HG03469 (cell line): ENCODE measurements around the gene SFI1.
"Not testable (repeated sequence)": the region's sequence is repeated elsewhere in the genome, so short reads cannot be mapped to it uniquely, and the experiment has no call there.

Source experiments
- ATAC-seq: cut with Tn5 transposase; IDR thresholded peaks from one replicate; pipeline ENCODE4 v1.9.1; 2021; ENCODE audit warnings: mild to moderate bottlenecking, moderate library complexity, moderate number of reproducible peaks; ENCODE audit not compliant: unreplicated experiment

Gene SFI1

GRCh38 chr22:31540166-31540565, 43.8 kb downstream of the SFI1 start:
- ATAC-seq: not testable (repeated sequence)

- ATAC-seq: no peak
These were observed 44.6 kb downstream of the SFI1 start for GRCh38 chr22:31540966-31541365.

- no peak for ATAC-seq
These were observed 48.4 kb downstream of the SFI1 start for GRCh38 chr22:31544481-31545480.

GRCh38 chr22:31550871-31551370, 54.6 kb downstream of the SFI1 start:
- ATAC-seq: no peak

GRCh38 chr22:31556627-31557203, 60.4 kb downstream of the SFI1 start:
- no peak for ATAC-seq

GRCh38 chr22:31558546-31558945, 62.2 kb downstream of the SFI1 start:
- ATAC-seq: not testable (repeated sequence)

DNA sequence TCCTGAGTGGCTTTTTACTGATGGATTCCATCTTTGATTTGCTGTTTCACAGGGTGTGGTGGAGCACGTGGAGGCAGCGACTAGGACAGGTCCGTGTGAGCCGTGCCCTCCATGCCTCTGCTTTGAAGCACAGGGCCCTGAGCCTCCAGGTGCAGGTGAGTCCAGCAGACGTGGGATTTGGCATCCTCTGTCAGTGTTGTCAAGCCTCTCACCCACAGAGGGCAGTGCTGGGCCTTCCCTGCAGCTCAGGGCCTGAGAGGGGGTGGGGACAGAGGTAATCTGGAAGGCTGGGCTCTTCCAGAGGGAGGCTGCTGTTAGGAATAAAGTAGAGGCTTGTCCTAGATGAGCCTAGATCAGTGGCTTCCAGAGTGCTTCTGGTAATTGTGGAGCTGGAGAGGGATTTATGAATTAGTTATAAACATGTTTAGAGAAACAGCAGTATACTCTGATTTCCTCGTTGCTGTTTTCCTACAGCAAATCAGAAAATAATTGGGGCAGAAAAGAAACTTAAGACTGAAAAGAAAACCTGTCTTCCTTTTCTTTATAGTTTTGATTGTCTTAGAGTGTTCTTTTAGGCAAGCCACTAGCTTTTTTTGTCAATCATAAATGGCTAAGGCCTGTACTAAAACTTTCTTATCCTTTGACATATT, 65.0 kb downstream of the SFI1 start:
- ATAC-seq: no peak

DNA sequence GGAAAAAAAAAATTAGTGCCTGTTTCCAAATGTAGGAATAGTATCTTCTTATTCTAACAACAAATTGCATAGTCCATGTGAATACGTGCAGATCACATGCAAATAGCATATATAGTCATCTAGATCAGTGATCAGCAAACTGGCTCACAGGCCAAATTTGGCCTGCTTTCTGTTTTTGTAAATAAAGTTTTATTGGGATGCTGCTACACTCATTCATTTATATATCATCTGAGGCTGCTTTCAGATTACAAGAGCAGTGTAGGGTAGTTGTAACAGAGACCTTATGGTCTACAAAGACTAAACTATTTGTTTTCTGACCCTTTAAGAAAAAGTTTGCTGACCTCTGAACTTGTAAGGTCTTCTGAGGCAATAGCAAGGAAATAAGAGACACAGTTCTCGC, 65.6 kb downstream of the SFI1 start:
- no peak for ATAC-seq

DNA sequence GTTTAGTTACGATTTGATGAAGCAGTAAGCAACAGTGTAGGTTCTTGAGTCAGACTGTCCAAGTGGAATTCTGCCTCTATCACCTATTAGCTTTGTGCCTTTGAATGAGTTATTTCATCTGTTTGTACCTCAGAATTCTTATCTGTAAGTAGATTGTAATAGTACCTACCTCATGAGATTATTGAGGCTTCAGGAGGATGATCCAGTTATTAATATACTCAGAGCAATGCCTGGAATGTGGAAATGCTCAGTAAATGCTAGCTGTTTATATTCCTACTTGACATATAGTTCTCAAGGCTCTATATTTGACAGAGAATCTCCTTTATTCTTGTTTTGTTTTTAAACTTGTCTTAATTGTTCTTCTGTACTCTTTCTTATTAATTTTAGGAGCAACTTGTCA, 70.1 kb downstream of the SFI1 start:
- no peak for ATAC-seq

GRCh38 chr22:31567196-31567595, 70.9 kb downstream of the SFI1 start:
- ATAC-seq: no peak

GRCh38 chr22:31567702-31568101, 71.4 kb downstream of the SFI1 start:
- ATAC-seq: no peak

DNA sequence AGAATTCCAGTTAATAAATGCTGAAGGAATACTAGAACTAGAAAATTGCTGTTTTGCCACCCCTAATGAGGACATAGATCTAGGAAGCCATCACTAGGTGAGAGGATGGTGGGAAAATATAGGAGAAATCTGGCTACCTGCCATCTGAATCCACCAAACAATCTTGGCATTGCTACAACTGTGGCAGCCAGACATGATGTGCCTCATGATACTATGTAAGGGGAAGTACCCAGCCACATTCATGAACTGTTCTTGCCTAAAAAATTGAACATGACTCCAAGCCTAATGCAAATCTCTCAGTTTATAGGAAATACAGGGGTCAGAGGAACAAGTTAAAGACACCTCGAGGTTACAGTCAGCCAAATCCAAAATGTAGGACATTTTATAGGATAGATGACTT, 72.8 kb downstream of the SFI1 start:
- no peak for ATAC-seq

DNA sequence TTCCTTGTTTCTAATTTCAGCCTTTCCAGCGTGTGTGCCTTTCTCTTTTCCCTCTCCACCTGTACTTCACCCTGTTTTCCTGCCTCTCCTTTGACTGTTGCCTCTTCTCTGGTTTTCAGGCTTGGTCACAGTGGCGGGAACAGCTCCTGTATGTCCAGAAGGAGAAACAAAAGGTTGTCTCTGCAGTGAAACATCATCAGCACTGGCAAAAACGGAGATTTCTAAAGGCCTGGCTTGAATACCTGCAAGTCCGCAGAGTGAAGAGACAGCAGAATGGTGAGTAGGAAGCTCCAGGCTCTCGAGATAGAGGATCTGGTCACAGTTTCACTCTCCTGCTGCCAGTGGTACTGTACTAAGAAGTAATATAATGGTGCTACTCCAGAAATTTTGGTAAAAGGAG, 76.6 kb downstream of the SFI1 start:
- ATAC-seq: no peak

DNA sequence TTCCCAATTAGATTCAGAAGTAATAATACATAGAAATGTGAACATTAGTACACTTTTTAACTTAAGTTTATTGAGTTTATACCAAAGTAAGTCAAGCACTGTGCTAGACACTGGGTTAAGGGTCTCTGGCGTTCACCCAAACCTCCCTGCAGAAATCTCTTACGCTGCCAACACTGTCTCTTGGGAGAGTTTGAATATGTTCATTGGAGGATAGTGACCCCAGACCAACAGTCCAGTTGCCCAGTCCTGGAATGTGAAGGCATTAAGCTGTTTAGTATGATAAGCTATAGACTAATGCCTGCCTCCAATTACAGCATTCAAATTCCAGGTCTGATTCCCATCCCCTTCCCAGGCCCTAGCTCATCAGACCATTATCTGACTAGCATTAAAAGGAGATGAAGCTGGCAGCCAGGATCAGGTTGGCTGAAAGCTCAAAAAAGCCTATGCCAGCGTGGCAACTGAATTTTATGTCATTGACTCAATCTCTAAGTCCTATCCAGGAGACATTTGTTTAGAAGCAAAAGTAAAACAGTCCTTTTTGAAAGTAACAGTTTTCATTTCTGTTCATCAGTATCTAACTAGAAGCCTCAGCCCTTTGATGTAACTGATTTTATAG, 77.8 kb downstream of the SFI1 start:
- no peak for ATAC-seq

DNA sequence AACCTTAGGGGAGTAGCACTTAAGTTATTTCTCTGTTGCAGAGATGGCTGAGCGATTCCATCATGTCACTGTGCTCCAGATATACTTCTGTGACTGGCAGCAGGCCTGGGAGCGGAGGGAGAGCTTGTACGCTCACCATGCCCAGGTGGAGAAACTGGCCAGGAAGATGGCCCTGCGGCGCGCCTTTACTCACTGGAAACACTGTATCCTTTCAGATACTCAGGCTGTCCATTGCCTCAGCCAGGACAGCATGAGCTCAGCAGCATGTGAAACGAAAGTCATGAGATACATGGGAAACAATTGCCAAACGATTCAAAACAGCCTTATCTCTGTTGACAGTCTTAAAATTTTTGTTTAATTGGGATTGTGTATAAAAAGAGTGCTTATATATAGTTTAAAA, 78.9 kb downstream of the SFI1 start:
- ATAC-seq: no peak

DNA sequence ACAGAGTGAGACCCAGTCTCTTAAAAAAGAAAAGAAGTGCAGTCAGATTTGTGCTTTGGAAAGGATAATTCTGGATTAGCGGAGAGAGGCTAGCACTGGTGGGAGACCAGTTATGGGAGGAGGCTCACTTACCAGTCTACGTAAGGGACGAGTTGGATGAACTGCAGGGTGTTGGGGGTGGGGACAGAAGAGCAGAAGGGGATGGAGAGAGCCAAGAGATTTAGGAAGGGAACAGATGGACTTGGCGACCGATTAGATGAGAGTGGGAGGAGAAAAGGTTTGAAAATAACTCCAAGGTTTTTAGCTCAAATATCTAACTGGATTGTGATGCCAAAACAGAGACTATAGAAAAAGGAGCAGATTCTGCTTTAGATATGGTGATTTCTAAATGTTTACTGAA, 81.4 kb downstream of the SFI1 start:
- ATAC-seq: no peak

DNA sequence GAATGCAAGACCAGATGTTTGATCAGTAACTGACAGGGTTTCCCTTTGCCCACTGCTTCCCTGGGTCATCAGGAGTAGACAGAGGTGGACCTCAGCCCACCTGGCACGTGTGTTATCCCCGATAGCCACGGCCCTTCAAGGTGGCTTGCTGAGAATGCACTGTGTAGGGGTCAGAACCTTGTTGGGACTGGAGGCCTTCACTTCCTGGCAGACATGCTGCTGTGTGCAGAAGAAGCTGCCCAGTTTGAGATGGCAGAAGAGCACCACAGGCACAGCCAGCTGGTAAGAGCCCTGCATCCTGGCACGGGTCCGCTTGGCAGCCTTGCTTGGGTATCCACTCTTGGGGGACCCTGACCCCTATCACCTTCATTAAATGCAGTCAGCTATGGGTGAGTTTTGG, 81.8 kb downstream of the SFI1 start:
- no peak for ATAC-seq

DNA sequence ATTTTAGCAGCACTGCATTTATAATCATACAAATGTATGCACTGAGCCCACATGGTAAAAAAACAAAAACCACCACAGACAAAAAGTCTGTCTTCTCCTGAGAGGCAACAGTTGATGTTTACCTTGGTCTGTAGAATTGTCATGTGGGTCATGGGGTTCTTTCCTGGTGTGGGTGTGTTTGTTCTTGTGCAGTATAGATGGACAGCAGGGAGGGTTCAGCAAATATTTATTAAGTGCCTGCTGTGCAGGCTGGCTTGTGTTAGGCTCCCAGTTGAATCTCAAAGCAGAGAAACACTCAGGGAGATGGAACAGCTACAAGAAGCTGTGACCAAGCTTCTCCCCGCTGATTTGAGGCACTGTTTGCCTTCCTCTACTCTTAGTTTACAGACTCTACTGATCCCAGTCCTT, 83.5 kb downstream of the SFI1 start:
- ATAC-seq: no peak

DNA sequence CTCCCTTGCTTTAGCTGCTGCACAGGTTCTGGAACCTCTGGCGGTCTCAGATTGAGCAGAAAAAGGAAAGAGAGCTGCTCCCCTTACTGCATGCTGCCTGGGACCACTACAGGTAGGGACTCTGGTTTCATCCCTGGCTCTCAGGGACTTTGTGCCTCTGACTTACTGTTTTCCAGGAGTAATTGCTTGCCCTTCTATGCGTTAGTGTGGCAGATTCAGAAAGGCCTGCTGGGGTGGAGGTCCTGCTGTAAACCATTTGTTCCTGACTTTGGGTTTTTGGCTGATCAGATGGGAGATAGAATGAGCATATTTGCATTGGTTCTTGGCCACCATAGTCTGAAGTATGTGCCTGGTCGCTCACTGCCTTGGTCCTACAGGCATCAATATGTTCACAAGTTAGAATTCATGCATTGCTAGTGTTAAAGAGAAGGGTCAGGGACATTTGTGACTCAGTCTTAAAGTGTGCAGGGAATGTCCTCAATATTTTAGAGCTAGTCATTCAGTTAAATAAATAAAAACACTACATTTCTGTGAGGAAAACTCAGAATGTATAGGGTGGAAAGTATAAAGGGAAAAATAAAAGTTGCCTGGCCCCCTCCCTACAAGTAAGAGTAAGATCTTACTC, 87.6 kb downstream of the SFI1 start:
- no peak for ATAC-seq

- no peak for ATAC-seq
These were observed 88.4 kb downstream of the SFI1 start for GRCh38 chr22:31584804-31585160.
